ENCODE results near the gene GNAS-AS1.

- TF ChIP-seq CTCF (IDR thresholded peaks at IDR 0.05) (no peak), POLR2A (IDR thresholded peaks at IDR 0.05) (no peak)
Observed at GRCh38 chr20:58775371-58775770, 75.3 kb downstream of the GNAS-AS1 start.

Data from esophagus squamous epithelium (tissue), 4 donors.